ENCODE data around the gene WDR46.

The WDR46 gene

DNA sequence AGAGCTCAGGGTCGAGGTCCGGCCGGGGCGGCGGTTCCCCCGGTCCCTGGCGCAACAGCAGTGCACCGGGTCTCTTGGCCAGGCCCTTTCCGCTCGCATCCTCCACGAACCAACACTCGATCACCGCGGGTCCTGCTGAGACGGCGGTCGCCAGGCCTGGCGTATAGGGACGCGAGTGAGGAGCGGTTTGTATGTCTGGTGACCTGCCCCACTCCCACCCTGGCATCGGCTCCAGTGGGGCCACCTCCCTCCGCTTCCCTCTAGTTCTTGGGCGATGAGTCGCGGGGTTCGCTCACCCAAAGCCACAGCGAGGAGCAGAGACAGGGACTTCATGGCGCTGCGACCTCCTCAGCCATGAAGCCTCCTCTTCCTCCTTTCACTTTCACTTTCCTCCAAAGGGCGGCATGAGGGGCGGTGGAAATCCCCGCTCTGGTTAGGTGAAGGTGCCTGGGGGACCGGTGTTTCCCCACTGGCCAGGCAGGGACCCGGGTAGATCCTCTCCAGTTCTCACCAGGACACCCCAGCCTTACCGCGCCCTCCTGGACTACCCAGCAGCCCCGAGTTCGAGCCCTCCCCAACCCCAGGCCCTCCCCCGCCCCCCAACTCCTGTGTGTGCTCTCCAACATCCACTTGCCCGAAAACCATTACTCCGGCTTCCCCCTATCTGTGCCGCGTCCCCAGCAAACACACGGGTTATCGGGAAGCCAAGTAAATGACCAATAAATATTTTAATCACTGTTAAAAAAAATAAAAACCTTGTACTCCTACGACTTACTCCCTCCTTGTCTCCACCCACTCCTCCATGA is 24.9 kb upstream of the WDR46 start, which contains the start of gene TAPBP:
Gene TAPBP (minus strand): TSS at position 370 of the 806 bp plus-strand sequence. CDS start 37 bp downstream, at position 333.
- DNase-seq (ENCODE audit: low read depth), result peak; percentile 71

DNA sequence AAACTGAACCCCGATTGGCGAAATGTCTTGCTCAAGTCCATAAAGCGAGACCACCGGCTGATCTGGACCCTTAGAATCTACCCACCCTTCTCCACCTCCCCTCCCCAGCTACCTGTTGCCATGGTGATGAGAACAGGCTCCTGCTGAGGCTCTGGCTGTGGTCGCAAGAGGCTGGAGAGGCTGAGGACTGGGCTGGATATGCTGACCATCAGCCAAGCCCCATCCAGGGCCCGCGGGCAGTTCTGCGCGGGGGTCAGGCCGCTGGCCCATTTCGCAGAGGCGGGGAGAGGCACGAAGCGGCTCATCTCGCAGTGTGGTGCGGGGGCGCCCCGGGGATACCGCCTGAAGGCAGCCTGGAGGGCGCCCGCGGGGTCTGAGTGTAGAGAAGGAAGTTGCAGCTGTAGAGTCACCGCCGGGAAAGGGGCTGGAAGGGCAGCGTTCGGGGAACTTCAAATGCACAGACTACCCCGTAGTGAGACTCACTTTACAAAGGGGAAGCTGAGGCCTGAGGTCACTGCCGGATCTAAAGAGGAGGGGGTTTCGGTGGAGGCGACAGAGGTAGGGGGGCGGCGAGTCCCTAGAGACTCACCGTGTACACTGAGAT is 24.2 kb upstream of the WDR46 start:
- DNase-seq (ENCODE audit: low read depth), result no peak

DNA sequence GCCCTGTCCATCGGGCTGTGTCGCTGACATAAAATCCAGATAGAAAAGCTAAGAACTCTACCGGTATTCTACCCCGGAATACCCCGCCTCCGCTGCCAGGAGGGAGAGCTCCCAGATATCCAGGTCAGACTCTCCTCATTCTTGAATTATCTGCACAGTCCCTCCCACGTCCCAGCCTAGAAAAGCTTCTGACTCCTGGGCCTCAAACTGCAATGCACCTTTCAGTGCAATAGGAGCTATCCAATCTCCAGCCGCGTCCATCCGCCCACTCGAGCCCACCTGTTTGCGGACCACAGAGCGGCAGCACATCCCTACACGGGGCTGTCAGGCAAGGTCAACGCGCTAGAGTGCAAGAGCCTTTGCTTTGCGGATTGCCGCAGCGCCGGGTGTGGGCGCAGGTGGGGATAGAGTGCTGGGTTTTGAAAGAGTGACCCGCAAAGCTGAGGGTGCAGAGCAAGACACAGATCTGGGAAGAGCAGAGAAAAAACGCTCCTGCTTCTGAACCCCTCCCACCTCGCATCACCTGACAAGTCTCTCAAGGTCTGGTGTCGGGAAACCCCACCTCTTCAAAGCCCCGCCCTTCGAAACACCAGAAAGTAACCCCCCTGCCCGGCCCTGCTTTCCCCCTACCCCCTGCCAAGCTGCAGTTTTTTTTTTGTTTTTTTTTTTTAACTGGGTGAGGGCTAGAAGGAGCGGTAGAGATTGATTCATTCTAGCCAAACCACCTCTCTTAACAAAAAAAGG is 23.5 kb upstream of the WDR46 start:
- DNase-seq (ENCODE audit: low read depth), result peak; percentile 73

DNA sequence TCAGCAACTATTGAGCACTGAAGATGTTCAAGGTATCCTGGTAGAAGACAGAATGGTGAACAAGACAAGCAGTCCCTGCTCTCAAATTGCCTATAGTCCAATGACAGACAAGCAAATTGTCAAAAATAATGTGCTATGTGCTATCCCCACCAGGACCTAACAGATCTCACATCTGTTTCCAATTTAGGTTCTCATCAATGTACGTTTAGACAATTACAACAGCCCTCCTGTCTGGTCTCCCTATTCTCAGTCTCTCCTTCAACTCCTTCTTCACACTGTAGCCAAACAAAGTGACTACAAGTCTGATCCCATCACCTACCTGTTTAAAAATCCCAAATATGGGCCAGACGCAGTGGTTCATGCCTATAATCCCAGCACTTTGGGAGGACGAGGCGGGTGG is 17.3 kb upstream of the WDR46 start:
- DNase-seq (ENCODE audit: low read depth), result no peak

DNA sequence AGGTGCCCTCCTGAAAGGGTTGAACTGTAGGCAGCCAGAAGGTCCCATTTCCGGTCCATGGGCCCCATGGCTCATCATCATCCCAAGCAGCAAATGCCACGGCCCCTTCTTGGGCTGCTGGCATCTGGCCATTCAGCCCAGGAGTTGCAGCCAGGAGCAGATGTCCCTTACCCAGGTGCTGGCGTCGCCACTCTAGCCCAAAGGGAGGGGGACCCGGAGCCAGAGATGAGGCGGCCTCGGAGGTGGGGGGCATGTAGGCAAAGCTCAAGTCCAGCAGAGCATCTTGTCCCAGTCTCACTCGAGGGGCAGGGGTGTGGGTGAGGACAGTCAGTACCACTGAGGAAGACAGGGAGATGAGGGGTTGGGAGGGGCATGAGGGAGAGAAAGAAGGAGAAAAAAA is 16.0 kb upstream of the WDR46 start:
- no peak for DNase-seq (ENCODE audit: low read depth)

DNA sequence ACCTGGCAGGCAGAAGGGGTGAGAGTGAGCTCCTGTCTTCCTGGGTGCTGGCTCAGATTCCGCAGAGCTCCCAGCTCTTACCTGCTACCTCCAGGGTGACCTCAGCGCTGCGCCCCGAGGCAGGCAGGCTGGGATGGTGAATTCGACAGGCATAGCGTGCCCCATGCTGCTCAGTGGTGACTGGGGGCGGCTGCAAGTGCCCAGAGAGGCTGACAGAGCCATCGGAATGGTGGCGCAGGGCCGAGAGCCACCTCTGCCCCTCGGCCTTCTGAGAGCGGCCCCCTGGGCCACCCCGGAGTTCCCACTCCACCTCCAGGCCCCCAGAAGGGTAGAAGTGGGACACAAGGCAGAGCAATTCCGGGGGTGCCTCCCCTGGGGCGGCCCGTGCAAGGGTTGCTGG is 15.2 kb upstream of the WDR46 start:
- no peak for DNase-seq (ENCODE audit: low read depth)

DNA sequence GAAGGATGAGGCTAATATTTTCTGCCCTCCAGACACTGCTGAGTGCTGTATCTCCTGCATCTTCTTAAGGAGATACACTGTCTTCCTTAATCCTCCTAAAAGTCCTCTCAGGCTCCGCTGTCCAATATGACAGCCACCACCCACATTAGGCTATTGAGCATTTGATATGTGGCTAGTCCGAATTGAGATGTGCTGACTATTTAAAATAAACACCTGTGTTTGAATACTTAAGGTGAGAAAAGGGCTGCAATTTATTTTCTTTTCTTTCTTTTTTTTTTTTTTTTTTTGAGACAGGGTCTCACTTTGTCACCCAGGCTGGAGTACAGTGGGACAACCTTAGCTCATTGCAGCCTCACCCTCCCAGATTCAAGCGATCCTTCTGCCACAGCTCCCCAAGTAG is 12.8 kb upstream of the WDR46 start:
- no peak for DNase-seq (ENCODE audit: low read depth)

DNA sequence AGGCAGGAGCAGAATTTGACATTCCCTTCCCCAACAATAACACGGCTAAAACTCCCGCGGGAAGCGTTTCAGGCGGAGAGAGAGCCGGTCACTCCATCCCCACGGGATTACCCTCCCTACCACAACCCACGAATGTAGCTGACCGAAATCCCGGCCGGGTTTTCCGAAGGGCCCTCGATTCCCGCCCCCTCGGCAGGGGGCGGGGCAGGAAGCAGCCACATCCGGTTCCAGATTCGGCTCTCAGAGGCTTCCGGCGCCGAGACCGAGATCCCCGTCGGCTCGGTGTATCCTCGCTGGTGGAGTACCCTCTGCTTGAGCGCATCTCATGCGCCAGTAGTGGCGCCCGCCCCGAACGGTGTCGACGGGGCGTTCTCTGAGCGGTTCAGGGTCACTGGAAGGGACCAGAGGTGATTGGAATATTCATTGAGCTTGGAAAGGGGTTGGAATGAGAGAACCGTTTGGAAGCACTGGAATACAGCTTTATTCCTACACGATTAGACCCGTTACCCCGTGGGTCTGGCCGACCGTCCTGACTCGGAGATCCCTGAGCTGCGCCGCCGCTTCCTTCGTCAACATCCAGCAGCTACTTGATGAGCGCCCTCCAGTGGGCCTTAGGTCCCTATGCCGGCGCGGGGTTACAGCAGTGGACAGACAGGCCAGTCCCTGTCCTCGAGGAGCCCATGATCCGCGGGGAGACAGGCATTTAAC is 10.4 kb upstream of the WDR46 start:
- peak; percentile 94 for DNase-seq (ENCODE audit: low read depth)

DNA sequence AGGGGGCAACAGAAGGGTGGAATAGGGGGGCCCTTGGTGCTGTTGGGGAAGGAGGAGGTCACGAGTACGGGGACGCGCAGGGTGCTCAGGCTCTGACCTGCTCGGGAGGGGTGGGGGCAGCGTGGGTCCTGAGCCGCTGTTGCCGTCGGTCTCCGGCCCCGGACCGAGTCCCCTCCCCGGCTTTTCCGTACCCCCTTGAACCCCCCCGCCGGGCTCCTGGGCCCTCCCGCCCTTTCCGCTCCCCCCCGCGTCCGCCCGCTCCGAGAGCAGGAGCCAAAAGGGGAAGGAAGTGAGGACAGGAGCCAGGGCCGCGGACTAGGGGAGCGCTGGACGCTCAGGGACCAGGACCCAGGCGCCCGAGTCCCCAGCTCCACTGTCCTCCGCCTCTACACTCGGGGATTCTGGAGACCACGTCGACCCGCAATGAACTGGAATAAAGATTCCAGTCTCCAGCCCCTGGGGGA is 9.8 kb upstream of the WDR46 start, which contains the start of gene RGL2:
Gene RGL2 (minus strand): TSS at position 170 of the 464 bp plus-strand sequence. CDS start 332 bp downstream, outside the sequence.
- DNase-seq (ENCODE audit: low read depth), result peak; percentile 53

DNA sequence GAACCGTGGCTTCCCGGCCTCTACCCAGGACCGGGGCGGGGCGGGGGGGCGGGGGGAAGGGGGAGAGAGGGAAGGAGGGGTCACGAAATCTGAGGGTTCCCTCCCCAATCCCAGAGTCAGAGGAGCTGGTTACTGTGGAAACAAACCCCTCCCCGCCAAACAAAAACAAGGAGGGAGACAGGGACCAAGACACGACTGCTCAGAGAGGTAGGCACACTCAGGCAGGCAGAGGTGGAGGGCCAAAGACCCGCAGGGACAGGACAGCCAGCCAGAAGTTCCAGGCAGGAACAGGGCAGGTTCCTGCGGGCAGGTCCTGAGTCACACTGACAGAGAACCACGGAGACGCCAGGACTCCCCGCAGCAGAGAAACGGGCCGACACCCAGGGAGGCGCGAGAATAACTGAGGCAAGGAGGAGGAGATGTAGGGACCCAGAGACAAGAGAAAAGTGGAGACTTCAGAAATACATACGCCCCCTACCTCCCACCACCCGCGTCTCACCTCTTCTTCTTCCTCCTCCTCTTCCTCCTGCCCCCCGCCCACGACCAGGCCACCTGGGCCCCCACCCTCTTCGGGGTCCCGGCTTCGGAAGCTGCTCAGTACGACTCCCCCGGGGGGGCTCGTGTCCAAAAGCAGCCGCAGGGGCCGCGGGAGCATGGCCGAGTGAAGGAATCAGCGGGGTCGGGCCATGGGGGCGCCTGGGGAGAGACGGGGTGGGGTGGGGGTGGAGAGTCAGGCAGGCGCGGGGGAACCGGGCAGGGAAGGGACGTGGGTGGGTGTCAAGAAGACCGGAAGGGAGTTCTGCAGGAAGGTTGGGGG is 9.1 kb upstream of the WDR46 start:
- DNase-seq (ENCODE audit: low read depth), result peak; percentile 28

DNA sequence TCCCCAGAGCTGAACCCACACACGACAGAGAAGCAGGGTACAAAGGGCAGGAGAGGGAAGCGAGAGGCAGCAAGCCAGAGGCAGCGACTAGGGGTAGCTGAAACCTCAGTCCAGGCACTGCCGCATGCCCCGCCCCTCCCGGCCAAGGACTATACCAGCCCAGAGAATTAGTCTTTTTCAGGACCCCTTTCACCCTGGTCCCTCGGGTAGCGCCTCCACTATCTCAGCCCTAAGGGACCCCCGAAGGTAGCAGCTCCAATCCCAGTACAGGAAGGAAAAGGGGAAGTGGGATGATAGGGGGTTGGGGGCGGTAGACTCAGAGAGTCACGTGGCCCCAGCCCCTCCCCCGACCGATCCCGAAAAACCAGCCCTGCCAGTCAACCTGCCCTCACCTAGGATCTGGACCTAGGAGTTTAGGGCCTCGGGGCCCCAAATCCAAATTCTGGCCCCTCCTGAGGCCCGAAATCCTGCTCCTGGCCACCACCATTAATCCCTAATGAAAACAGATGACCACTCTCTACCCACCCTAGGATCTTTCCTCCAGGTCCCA is 8.4 kb upstream of the WDR46 start:
- DNase-seq (ENCODE audit: low read depth), result no peak

DNA sequence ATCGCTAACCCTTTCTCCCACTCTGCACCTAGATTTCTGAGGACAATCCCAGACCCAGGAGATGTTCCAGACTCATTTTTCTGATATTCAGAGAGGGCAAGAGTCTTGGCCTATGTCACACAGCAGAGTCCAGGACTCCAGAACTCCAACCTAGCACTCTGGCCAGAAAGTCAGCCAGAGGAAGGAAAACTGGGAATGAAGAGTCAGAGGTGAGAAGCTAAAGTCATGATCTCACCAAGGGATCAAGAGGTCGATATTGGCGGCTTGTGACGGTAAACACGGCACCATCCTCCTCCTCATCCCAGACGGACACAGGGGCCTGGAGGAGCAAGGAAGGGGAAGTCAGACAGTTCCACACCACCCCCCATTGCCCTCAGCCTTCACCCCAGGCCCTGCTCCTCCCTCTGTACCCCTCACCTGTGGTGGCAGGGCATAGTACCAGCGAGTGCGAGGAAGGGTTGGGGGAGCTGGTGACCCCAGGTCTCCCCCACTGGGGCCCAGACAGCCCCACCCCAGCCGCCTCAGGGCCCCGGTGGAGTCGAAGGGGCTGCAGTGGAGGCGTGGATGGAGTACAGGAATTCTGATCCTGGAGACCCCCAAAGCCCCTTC is 7.9 kb upstream of the WDR46 start:
- no peak for DNase-seq (ENCODE audit: low read depth)

DNA sequence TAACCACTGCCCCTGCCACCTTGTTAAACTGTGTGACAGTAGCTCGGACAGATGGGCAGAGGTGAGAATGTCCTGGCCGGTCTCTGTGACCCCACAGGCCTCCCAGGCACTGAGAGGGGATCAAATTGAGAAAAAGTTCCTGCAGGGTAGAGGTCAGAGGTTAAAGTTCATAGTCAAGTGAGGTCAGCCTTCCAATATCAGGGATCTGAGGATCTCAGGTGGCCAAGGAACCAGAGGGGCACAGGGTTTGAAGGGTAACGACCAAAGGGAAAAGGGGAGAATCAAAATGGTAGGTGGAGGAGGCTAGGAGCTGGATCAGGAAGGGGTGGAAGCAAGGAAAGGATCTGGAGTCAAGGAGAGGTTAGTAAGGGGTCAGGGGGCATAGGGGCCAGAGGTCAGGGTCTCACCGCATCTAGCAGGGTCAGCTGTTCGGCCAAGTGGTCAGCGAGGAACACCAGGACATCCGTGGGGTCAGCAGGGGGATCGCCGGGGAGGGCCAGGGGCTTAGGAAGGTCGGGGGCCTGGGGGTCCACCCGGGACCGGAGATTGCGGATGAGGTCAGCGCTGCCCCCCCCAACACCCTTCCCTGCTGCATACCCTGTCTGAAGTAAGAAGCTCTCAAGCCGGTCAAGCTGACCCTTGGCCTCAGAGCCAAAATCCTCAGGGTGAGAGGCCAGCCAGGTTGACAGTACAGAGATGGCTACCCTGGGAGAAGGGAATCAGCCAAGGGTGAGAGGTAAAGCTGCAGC is 6.8 kb upstream of the WDR46 start:
- no peak for DNase-seq (ENCODE audit: low read depth)

DNA sequence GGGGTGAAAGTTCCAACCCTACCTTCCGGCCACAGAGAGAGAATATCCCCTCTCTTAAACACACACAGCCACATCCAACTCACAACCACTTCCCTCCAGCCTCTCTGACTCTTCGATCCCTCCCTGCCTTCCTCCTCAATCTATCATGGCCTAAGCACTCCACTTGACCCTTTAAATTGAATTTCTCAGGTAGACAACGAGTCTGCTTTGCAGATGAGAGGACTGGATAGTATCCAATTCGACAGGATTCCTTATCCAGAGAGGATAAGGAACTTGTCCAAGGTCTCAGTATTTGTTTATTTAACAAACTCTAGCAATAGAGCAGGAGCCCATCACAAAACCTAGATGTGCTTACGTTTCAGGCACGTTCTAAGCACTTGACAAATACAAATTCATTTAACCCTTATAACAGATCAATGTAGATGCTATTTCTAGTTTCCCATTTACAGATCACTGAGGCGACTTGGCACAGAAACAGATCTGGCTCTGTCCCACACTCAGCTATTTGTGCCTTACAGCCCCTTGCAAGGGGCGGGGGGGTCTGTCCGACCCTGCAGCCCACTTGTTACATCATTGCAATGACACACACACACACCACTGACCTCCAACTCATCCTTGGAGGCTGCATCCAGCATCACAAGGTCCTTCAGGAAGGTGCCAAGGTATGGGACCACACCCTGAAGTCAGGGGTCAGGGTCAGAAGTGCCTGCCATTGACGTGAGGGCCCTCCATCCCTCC is 5.2 kb upstream of the WDR46 start:
- DNase-seq (ENCODE audit: low read depth), result no peak

DNA sequence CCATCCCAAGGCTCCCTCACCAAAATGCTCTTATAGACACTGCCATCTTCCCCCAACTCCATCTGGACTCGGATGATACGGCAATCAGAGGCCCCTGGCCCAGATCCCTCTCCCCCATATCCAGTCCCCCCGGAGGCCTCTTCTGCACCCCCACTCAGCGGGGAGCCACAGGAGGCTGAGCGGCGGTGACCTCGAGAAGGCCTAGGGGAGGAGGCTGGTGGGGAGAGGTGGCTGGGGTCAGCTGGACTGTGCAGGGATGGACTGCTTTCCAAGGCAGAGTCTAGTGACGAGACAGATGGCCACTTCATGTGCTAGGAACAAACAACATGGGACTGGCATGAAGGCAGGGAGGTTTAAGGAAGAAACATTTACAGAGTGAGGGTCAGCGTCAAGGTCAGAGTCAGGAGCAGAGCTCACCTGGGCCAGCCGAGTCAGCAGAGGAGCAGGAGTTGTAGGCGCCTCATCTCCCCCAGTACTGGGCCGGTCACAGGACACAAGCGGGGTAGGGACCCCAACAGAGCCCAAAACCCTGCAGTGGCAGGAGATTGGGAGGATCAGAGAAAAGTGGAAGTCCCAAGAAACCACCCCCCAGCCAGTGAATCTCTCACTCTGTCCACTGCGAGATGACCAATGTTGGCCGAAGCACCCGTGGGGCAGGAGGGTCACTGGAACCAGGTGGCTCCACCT is 4.1 kb upstream of the WDR46 start:
- no peak for DNase-seq (ENCODE audit: low read depth)

DNA sequence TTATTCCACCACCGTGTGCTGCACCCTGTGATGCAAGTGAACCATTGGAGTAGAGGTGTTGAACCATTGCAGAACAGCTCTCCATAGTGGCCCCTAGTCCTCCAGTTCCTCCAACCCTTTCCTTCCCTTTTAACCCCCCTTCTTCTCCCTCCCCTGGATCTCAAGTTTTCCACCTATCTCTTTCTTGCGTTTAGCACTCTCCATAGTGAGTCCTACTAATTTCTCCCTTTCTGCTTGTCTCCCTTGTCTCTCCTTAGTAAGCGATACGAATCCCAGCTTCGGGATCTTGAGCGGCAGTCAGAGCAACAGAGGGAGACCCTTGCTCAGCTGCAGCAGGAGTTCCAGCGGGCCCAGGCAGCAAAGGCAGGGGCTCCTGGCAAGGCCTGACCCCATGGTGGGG is 1.4 kb upstream of the WDR46 start:
- DNase-seq (ENCODE audit: low read depth), result no peak

DNA sequence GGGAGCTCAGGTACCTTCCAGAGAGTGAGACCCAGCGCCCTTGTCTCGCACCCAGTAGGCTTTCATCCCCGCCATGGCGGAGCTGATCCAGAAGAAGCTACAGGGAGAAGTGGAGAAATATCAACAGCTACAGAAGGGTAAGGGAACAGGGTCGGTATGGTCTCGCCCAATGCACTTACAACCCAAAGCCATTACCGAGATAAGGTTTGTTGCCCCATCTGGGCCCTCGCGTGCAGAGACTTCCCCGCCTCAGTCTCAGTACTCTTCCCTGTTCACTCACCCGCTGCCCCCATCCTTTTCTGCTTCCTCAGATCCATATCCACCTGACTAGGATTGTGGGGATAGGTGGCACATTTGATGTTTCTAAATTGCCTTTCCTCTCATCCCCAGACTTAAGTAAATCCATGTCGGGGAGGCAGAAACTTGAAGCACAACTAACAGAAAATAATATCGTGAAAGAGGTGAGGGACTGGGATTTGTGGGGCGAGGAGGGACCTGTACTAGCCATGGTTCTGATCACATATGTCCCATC is 811 bp upstream of the WDR46 start:
- no peak for DNase-seq (ENCODE audit: low read depth)

Data from activated T-cell treated with anti-CD3 and anti-CD28 coated beads for 1 hour (primary cell).